A673 (cell line): ENCODE results near the gene RILP.

Experiments
- CTCF ChIP-seq: fragments of 300-800, 200-600 bp; sonication (generic); conservative IDR thresholded peaks from 2 replicates; pipeline ENCODE4 v1.5.1; 2017; ENCODE audit warnings: low read depth, mild to moderate bottlenecking, antibody characterized with exemption, low read length, moderate library complexity, mixed read lengths
- EZH2 ChIP-seq: fragments of 200-600 bp; sonication (generic); IDR thresholded peaks from 2 replicates; pipeline ENCODE4 v1.6.1; 2017; ENCODE audit warnings: borderline replicate concordance, low read depth, mild to moderate bottlenecking, mixed read lengths, antibody characterized with exemption, low read length; ENCODE audit not compliant: poor library complexity, severe bottlenecking

GRCh38 chr17:1647802-1648171 lies 1.9 kb downstream of the RILP start:
- no peak for TF ChIP-seq CTCF
- TF ChIP-seq EZH2: no peak
